Testis (tissue), 2 donors: ENCODE results near the gene OR4E2.

Source experiments
- CTCF ChIP-seq, 3 experiments: fragments of 450-650 bp in 2 of 3; fragments of 200-600 bp in 1 of 3; sonication (generic) in 1 of 3; IDR thresholded peaks; one replicate each; pipeline ENCODE4 v1.5.1; 2016 to 2019; ENCODE audit warnings: antibody characterized with exemption in 3 of 3, mild to moderate bottlenecking in 2 of 3, moderate library complexity in 1 of 3
- POLR2A ChIP-seq: fragments of 450-650 bp; IDR thresholded peaks from one replicate; pipeline ENCODE4 v1.6.1; 2017; ENCODE audit warnings: antibody characterized with exemption, mild to moderate bottlenecking, moderate library complexity

DNA sequence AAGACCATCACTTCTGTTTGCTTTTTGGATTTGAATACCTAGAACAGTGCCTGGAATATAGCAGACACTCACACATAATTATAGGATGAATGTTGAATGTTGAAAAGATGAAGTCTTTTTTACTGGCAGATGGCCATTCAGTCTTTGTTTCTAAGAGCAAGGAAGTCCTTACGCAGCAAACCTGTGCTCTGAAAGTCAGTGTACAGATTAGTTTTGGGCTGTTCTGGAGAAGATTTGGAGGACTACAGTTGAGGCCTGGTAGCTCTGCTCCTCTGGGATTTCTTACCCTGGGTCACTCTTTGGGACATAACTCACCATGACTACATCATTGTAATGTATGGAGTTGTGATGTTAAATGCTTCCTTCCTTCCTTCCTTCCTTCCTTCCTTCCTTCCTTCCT, 3.3 kb downstream of the OR4E2 start:
- no peak for TF ChIP-seq POLR2A
- no peak for TF ChIP-seq CTCF (IDR thresholded peaks at IDR 0.05)
